Measurements from ENCODE around the gene RPS6KC1. TPM values are rescaled to one million over a fixed set of nuclear protein-coding genes. Genes with fewer than 3 reads are reported as not detected.
A peak's percentile ranks its signal among the peaks of the same experiment; 100 is the strongest.

RPS6KC1 gene
- total and polyA plus RNA-seq, 9 of the 15 experiments (the other 6 are each of a cell fraction or from before 2014, with no cell fraction given) = 4.3 to 34.6 (median 20.9) TPM

DNA sequence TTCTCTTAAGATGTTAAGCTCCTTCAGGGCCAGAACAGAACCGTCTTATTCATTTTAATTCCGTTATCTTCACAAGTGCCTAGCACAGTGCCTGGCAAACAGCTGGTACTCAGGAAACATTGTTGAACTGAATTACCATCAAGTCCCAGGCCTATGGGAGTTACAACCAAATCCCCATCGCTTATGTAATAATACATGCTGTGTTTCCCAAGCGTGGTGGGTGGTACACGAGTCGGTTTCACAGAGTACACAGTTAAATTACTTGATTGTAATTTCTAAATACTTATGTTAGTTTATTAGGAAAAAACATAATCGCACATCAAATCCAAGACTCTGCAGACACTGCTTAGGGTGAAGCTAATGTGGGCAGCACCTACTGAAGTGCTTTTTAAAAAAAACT lies 36.4 kb upstream of the RPS6KC1 start (continued):
- TF ChIP-seq, protein P1, sequence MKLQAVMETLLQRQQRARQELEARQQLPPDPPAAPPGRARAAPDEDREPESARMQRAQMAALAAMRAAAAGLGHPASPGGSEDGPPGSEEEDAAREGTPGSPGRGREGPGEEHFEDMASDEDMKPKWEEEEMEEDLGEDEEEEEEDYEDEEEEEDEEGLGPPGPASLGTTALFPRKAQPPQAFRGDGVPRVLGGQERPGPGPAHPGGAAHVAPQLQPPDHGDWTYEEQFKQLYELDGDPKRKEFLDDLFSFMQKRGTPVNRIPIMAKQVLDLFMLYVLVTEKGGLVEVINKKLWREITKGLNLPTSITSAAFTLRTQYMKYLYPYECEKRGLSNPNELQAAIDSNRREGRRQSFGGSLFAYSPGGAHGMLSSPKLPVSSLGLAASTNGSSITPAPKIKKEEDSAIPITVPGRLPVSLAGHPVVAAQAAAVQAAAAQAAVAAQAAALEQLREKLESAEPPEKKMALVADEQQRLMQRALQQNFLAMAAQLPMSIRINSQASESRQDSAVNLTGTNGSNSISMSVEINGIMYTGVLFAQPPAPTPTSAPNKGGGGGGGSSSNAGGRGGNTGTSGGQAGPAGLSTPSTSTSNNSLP (IDR thresholded peaks at IDR 0.05; ENCODE audit: borderline replicate concordance, low read depth, low read length) = no peak
- TF ChIP-seq ZNF165 (CRISPR knock-in tag; IDR thresholded peaks at IDR 0.05; ENCODE audit: borderline replicate concordance) = no peak
- no peak for TF ChIP-seq ZNF408 (CRISPR knock-in tag; IDR thresholded peaks at IDR 0.05; ENCODE audit: low read depth)
- TF ChIP-seq SMARCE1 (IDR thresholded peaks at IDR 0.05) = no peak
- TF ChIP-seq ZNF134 (CRISPR knock-in tag; conservative IDR thresholded peaks at IDR 0.05) = no peak
- TF ChIP-seq ZKSCAN3 (CRISPR knock-in tag; IDR thresholded peaks at IDR 0.05) = no peak
- no peak for TF ChIP-seq HDAC8 (tag; IDR thresholded peaks at IDR 0.05)
- TF ChIP-seq ZNF24 (IDR thresholded peaks at IDR 0.05) = no peak
- TF ChIP-seq ZNF589 (CRISPR knock-in tag; IDR thresholded peaks at IDR 0.05; ENCODE audit: low read depth) = no peak
- no peak for TF ChIP-seq RCOR1 (IDR thresholded peaks at IDR 0.05; ENCODE audit: borderline replicate concordance in 1 of 2, low read depth in 2 of 2, low read length in 2 of 2)
- TF ChIP-seq NFIX (CRISPR knock-in tag; IDR thresholded peaks at IDR 0.05; ENCODE audit: low read depth) = no peak
- 0 out of 4 replicates have a peak, but pooled peaks of 1 of the 2 experiments have one; percentile 12 for TF ChIP-seq CSDE1 (IDR thresholded peaks at IDR 0.05)
- no peak for TF ChIP-seq XRCC4 (IDR thresholded peaks at IDR 0.05; ENCODE audit: extremely low read depth, insufficient read depth, insufficient read length)
- 0 out of 2 replicates have a peak, but pooled peaks have one; percentile 18 for TF ChIP-seq ETV5 (CRISPR knock-in tag; IDR thresholded peaks at IDR 0.05; ENCODE audit: low read depth)
- no peak for TF ChIP-seq HCFC1 (IDR thresholded peaks at IDR 0.05; ENCODE audit: low read depth, low read length)
- no peak for TF ChIP-seq ZNF668 (CRISPR knock-in tag; IDR thresholded peaks at IDR 0.05)
- TF ChIP-seq SRF (CRISPR knock-in tag; IDR thresholded peaks at IDR 0.05) = no peak
- no peak for TF ChIP-seq ZBTB1 (CRISPR knock-in tag; IDR thresholded peaks at IDR 0.05; ENCODE audit: borderline replicate concordance, low read depth)
- no peak for TF ChIP-seq ZNF717 (CRISPR knock-in tag; IDR thresholded peaks at IDR 0.05)
- no peak for TF ChIP-seq CBX3 (IDR thresholded peaks at IDR 0.05; ENCODE audit: borderline replicate concordance in 1 of 2, low read length in 2 of 2)
- TF ChIP-seq ADNP (tag; IDR thresholded peaks at IDR 0.05) = no peak
- TF ChIP-seq MEIS2 (IDR thresholded peaks at IDR 0.05; ENCODE audit: partially characterized antibody) = no peak
- no peak for TF ChIP-seq SIRT6 (IDR thresholded peaks at IDR 0.05; ENCODE audit: low read depth, low read length)
- TF ChIP-seq, protein P2, sequence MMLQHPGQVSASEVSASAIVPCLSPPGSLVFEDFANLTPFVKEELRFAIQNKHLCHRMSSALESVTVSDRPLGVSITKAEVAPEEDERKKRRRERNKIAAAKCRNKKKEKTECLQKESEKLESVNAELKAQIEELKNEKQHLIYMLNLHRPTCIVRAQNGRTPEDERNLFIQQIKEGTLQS (IDR thresholded peaks at IDR 0.05) = no peak
- TF ChIP-seq, protein P2 (CRISPR knock-in tag; conservative IDR thresholded peaks at IDR 0.05) = no peak
- TF ChIP-seq NCOA2 (IDR thresholded peaks at IDR 0.05; ENCODE audit: partially characterized antibody in 2 of 2) = no peak
- TF ChIP-seq, protein P3, sequence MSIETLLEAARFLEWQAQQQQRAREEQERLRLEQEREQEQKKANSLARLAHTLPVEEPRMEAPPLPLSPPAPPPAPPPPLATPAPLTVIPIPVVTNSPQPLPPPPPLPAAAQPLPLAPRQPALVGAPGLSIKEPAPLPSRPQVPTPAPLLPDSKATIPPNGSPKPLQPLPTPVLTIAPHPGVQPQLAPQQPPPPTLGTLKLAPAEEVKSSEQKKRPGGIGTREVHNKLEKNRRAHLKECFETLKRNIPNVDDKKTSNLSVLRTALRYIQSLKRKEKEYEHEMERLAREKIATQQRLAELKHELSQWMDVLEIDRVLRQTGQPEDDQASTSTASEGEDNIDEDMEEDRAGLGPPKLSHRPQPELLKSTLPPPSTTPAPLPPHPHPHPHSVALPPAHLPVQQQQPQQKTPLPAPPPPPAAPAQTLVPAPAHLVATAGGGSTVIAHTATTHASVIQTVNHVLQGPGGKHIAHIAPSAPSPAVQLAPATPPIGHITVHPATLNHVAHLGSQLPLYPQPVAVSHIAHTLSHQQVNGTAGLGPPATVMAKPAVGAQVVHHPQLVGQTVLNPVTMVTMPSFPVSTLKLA (conservative IDR thresholded peaks at IDR 0.05) = peak; percentile 11 to 24; a peak in 1 of 4 replicates
- no peak for TF ChIP-seq COPS2 (conservative IDR thresholded peaks at IDR 0.05)

Measured in K562 (cell line).